Left forelimb (tissue), 1 donor: Measurements from ENCODE around the gene YWHAE.
"Not testable (repeated sequence)": the region's sequence is repeated elsewhere in the genome, so short reads cannot be mapped to it uniquely, and the experiment has no call there.

Experiments used
- DNase-seq: peaks from one replicate; pipeline ENCODE4 v3.0.0-alpha.2; 2018; ENCODE audit warnings: low spot score

The YWHAE gene

DNA sequence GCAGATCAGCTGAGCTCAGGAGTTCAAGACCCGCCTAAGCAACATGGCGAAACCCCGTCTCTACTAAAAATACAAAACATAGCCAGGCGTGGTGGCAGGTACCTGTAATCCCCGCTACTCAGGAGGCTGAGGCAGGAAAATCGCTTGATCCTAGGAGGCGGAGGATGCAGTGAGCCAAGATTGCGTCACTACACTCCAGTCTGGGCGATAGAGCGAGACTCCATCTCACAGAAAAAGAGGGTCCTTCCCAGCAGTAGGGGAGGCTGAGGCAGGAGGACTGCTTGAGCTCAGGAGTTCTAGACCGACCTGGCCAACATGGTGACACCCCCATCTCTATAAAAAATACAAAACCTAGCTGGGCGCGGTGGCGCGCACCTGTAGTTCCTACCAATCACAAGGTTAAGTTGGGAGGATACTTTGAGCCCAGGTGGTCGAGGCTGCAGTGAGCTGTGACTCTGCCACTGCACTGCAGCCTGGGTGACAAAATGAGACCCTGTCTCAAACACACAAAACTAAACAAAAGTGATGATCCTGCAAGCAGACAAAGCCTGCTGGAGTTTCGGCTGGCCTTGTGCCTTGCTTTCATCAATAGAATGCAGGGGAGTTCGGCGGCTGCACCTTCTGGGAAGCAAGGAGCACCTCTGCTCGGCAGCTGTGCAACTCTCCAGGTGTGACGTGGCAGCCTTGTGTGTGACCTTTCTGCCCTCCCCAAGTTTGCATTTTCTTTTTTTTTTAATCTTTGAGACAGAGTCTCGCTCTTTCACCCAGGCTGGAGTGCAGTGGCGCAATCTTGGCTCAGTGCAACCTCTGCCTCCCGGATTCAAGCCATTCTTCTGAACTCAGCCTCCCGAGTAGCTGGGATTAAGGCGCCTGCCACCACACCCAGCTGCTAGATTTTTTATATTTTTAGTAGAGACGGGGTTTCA, 12.4 kb upstream of the YWHAE start:
- no peak for DNase-seq

- DNase-seq, result no peak
Measured at GRCh38 chr17:1402262-1402586, 2.2 kb upstream of the YWHAE start.

DNA sequence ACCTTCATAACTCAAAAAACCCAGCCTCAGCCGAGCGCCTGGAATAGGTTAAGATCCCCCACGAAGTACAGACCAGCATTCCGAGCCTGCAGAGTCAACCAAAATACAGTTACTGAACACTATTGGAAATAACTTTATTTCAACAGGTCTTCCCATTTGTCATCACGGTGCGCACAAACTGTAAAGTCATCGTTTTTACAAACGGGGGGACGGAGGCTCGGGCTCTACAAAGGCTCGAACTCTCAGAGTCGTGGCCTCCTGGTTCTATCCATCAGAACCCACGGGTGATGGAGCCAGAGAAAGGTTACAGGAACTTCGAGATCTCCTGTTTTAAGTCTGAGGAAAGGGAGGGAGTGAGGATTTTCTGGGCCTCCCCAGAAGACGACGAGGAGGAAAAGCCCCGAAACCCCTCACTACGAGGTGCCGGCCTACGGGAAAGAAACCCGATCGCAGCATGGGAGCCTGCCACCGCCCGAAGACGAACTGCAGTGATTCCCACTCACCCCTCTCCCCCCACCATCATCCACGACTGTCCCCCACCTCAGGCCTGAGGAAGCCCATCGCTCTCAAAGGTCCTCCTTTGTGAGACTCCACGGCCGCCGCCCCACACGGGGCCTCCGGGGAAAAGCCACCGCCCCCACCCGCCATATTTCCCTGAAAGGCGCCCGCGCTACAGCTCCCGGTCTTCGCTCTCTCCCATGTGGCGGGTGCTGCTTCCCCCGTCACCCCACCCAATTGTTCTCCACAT, 917 bp downstream of the YWHAE start:
- DNase-seq, result no peak

DNA sequence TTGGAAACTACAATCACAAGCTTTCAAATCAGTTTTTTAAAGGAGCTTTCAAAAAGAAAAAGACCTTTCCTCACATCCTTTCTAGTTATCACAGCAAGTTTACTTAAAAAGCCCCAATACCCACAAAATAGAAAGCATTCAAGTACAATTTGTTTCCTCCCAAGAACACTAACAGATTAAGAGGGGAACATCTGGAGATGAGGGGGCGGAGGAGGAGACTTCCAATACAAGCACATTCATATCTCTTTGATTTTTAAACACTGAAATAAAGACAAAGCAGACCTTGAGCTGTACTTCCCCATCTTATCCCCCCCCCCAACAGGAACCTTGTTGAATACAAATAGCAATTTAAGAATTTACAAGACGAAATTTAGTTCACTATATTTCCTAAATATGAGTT, 2.0 kb downstream of the YWHAE start:
- DNase-seq, result no peak

DNA sequence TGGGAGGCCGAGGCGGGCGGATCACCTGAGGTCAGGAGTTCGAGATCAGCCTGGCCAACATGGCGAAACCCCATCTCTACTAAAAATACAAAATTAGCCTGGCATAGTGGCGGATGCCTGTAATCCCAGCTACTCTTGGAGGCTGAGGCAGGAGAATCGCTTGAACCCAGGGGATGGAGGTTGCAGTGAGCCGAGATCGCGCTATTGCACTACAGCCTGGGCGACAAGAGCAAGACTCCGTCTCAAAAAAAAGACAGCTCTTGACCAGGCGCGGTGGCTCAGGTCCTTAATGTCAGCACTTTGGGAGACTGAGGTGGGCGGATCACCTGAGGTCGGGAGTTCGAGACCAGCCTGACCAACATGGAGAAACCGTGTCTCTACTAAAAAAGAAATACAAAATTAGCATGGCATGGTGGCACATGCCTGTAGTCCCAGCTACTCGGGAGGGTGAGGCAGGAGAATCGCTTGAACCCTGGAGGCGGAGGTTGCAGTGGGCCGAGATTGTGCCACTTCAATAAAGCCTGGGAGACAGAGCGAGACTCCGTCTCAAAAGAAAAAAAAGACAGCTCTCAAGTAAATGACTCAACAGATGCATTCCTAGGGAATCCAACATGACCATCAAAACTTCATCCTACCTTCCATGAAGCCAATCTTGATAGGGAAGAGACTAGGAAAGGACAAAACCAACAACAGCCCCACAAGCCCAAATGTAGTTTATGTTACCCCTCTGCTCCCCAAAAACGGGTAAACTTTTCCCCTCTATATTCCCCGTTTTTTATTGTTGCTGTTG, 4.0 kb downstream of the YWHAE start:
- not testable (repeated sequence) for DNase-seq

- DNase-seq, result no peak
Measured at GRCh38 chr17:1391577-1391976, 8.4 kb downstream of the YWHAE start.

DNA sequence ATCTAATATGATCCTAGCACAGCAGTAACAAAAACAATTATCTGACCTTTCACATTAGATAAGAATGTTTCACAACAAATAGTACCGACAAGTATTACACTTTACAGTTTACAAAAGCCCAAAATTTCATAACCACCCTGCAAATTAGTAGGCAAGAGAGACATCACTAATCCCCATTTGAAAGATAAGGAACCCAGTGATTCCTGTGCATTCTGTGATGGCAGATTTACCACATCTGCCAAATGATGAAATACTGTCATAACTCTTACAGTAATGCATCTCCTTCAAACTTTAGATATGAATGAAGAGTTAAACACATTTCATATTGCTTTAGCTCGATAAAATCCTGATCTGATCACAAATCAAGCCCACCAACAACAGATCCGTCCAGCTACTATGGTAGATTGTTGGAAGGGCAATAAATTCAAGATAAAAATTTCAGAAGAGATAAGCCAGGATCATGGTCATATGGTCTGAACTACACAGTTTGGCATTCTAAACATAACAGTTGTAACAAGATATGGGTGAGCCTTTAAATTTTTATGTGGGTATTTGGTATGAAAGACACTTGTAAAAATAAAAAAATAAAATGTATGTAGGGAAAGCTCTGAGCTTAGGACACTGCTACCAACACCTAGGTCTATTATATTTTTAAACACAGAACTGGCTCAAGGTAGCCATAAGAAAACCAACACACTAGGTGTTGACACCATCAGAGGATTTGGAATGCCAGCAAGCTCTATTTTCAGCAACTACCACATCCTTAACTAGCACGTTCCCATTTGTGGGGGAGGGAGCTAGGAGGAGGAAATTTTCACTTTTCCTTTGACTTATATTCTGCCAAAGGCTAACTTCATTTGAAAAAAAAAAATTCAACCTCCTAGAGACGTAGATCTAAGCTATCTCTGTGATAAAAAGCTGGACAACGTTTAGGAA, 9.3 kb downstream of the YWHAE start:
- DNase-seq, result no peak

DNA sequence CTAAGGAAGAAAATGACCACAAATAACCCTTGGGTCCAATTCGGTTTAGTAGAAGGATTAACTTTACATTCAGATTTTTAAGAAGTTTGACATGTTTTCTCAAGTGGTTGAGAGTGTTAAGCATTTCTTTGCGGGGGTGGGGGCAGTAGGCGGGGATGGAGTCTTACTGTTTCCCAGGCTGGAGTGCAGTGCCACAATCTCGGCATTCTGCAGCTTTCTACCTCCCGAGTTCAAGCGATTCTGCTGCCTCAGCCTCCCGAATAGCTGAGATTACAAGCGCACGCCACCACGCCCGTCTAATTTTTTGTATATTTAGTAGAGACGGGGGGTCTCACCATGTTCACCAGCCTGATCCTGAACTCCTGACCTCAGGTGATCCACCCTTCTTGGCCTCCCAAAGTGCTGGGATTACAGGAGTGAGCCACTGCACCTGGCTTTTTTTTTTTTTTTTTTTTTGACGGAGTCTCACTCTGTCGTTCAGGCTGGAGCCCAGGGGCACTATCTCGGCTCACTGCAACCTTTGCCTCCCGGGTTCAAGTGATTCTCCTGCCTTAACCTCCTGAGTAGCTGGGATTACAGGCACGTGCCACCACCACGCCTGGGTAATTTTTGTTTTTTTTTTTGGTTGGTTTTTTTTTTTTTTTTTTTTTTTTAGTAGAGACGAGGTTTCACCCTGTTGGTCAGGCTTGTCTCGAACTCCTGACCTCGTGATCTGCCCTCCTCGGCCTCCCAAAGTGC, 12.4 kb downstream of the YWHAE start:
- not testable (repeated sequence) for DNase-seq

- not testable (repeated sequence) for DNase-seq
Measured at GRCh38 chr17:1386675-1387190, 13.3 kb downstream of the YWHAE start.

- DNase-seq, result no peak
Measured at GRCh38 chr17:1386265-1386664, 13.8 kb downstream of the YWHAE start.

DNA sequence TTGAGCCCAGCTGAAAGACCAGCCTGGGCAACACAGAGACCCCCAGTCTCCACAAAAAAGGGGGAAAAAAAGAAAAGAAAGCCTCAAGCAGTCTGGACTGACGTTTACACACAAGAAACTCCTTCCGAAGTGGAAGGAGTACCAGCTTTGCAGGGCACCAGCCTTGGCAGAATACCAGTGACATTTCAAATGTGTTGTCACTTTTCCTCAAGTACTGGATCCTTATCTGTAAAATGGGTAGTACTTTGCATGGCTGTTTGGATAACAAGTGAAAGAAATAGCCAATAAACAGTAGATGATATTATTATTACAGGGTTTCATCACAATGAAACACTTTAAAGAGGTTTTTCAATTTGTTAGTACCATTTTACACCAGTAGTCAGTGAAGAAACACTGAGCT, 14.2 kb downstream of the YWHAE start:
- DNase-seq, result no peak

DNA sequence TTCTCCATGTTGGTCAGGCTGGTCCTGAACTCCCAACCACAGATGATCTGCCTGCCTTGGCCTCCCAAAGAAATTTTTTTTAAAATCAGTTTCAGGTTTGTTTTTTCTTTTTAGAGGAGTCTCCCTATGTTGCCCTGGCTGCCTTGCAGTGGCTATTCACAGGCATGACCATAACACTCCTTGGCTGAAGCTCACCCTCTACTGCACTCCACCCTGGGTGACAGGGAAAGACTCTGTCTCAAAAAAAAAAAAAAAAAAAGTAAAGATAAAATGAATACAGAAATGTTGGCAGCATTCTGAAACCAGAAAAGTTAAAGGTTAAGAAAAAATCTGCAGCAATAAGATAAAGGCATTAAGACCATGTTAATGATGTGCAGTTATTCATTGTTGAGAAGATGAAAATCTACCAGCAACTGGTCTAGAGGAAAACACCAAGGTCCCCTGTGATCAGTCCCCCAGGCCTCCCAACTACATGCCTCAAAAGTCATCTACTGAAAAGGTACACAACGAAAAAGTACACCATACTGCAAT, 15.1 kb downstream of the YWHAE start:
- no peak for DNase-seq

- no peak for DNase-seq
Measured at GRCh38 chr17:1379930-1380313, 20.1 kb downstream of the YWHAE start.

- no peak for DNase-seq
Measured at GRCh38 chr17:1379208-1379929, 20.7 kb downstream of the YWHAE start.

DNA sequence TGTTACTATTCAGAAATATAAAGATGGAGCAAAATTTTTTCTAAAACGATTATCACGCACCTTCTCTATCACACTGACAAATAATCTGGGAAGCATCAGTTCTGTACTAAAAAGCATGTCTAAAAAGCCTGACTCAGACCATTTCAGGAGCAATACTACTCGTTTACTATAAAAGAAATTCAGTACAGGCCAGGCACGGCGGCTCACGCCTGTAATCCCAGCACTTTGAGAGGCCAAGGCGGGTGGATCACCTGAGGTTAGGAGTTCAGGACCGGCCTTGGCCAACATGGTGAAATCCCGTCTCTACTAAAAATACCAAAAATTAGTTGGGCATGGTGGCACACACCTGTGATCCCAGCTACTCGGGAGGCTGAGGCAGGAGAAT, 21.6 kb downstream of the YWHAE start:
- not testable (repeated sequence) for DNase-seq

GRCh38 chr17:1377334-1377733, 22.7 kb downstream of the YWHAE start:
- no peak for DNase-seq

DNA sequence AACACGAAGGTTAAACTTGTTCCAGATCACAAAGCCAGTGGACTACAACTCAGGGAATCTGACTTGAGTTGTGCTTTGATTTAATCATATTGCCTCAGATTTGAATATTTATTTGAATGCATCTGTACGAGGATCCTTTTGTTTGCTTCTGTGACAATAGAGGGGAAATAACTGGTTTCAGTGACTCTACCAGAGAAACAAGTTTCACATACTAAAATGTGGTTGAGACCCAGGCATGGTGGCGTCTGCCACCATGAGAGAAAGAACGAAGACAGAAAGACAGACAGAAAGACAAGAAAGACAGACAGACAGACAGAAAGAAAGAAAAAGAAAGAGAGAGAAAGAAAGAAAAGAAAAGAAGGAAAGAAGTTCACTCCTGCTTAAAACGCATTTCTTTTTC, 24.0 kb downstream of the YWHAE start:
- DNase-seq, result no peak

- DNase-seq, result no peak
Measured at GRCh38 chr17:1375615-1376014, 24.4 kb downstream of the YWHAE start.

- DNase-seq, result no peak
Measured at GRCh38 chr17:1374431-1375177, 25.4 kb downstream of the YWHAE start.
